GM18868 (cell line): Measurements from ENCODE around the gene ST6GALNAC1.
"Not testable (repeated sequence)": the region's sequence is repeated elsewhere in the genome, so short reads cannot be mapped to it uniquely, and the experiment has no call there.

Experiments
- ATAC-seq: cut with Tn5 transposase; IDR thresholded peaks from one replicate; pipeline ENCODE4 v1.9.1; 2021; ENCODE audit warnings: mild to moderate bottlenecking, moderate library complexity; ENCODE audit not compliant: unreplicated experiment

The ST6GALNAC1 gene

GRCh38 chr17:76644995-76645394 is 1.4 kb upstream of the ST6GALNAC1 start:
- no peak for ATAC-seq

GRCh38 chr17:76642994-76643393 is 563 bp downstream of the ST6GALNAC1 start:
- no peak for ATAC-seq

- no peak for ATAC-seq
Observed at GRCh38 chr17:76642032-76642561, 1.5 kb downstream of the ST6GALNAC1 start.

GRCh38 chr17:76641501-76641900 is 2.1 kb downstream of the ST6GALNAC1 start:
- no peak for ATAC-seq

GRCh38 chr17:76640550-76641380 is 2.8 kb downstream of the ST6GALNAC1 start:
- no peak for ATAC-seq

DNA sequence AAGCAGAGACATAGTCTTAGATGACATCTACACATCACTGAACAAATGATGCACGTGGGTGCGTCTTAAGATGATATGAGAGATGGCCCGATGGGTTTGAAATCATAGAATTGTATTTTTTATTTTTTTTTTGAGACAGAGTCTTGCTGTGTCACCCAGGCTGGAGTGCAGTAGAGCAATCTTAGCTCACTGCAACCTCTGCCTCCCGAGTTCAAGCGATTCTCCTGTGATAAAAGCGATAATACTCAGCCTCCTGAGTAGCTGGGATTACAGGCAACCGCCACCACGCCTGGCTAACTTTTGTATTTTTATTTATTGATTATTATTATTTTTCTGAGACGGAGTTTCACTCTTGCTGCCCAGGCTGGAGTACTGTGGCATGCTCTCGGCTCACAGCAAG is 5.3 kb downstream of the ST6GALNAC1 start:
- ATAC-seq = no peak

DNA sequence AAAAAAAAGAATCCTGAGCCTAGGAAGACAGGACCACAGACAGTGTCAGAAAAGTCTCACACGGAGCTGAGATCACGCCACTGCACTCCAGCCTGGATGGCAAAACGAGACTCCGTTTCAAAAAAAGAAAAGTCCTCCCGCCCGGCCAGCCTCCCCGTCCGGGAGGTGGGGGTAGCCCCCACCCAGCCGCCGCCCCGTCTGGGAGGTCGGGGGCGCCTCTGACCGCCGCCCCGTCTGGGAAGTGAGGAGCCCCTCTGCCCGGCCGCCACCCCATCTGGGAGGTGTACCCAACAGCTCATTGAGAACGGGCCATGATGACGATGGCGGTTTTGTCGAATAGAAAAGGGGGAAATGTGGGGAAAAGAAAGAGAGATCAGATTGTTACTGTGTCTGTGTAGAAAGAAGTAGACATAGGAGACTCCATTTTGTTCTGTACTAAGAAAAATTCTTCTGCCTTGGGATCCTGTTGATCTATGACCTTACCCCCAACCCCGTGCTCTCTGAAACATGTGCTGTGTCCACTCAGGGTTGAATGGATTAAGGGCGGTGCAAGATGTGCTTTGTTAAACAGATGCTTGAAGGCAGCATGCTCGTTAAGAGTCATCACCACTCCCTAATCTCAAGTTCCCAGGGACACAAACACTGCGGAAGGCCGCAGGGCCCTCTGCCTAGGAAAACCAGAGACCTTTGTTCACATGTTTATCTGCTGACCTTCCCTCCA is 6.9 kb downstream of the ST6GALNAC1 start:
- ATAC-seq = not testable (repeated sequence)

DNA sequence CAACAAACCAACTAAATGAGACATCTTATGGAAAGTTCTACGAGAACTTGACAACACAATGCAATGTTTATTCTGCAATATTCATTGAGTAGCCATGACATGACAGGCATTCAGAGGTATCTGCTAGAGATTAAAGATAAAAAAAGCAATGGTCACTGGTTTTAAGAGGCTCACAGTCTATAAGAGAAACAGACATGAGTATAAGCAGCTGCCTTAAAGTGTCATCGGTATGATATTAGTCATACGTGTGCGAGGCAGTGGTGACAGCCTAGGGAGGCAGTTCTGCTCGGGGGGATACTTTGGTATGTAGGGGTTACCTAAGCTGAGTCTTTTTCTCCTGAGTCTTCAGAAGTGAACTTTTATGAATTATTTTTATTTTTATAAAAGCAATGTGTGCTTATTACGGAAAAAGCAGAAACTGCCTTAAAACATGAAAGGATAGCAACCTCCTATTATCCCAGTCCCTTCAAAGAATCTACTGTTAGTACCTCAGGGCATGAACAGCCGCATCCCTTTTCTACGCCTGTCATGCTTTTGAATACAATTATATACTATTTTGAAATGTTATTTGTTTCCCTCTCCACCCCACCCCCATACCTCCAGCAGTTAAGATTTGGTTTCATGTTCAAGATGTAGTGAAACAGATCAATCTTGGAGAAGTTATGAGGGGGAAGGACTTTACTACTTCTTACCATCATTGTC is 7.7 kb downstream of the ST6GALNAC1 start:
- no peak for ATAC-seq

DNA sequence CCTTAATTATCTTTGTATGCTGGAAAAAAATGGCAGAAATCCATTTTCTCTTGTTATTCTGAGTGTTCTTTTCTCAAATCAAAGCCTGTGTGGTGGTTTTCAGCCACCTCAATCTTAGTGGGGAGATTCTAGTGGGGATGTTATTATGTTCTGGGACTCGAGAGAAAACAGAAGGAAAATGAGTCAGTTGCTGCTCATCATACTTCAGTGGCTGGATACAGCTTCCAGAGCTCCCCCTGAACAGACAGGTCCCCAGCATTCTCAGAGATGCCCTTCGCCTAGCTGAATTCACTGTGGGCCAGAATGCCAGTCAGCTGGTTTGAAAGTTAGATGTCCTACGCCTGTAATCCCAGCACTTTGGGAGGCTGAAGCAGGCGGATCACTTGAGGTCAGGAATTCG is 8.5 kb downstream of the ST6GALNAC1 start:
- ATAC-seq = no peak

GRCh38 chr17:76633628-76634328 is 9.8 kb downstream of the ST6GALNAC1 start:
- no peak for ATAC-seq

DNA sequence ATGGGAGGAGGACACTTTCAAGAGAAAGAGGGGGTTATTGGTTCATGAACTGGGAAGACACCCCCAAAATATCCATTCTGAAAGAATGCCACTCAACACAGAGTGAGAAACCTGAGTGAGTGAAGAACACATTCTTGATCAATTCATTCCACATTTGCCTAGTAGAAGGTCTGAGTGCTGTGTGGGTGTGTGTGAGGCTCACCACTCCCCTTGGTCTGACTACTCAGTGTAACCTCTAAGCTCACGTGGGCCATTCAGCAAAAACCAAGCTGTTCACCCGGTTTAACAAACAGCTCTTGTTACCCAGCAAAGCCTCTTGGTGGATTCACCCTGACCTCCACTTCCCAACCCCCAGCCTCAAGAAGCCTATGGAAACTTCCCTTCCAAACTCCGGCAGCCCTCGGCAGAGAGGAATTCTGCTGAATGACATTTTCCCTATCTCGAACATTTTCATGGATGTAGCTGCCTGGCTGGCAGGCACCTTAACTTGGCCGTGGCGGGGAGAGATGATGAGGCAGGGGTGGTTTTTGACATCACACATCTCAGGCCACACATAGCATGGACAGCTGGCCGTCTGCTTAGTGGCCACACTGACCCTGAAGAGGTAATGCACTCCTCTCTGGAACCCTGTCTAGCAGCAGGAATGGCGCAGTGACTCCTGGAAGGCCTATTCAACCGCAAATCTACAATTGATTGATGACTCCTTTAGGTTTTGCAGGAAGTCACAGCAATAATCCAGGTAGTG is 11.6 kb downstream of the ST6GALNAC1 start:
- ATAC-seq = no peak

GRCh38 chr17:76630151-76630550 is 13.4 kb downstream of the ST6GALNAC1 start:
- ATAC-seq = no peak

- ATAC-seq = no peak
Observed at GRCh38 chr17:76627510-76627909, 16.0 kb downstream of the ST6GALNAC1 start.

GRCh38 chr17:76626442-76626841 is 17.1 kb downstream of the ST6GALNAC1 start:
- ATAC-seq = no peak

DNA sequence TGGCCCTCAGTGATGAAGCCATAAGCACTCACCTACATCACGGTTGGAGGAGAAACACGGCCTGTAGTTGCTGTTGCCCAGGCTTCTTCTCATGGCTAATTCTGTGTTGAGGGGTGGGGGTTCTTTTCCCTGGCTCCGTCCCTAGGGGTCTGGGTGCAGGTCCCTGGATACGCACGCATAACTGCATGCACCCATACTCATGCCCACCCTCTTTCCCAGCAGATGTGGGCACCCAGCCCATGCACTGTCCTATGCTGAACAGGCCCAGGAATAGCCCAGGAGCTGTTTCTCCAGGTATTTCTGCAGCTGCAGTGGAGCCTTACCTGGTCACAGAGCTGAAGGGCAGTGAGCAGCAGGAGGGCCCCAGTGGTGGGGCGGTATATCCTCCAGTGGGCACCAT is 18.1 kb downstream of the ST6GALNAC1 start:
- no peak for ATAC-seq

- no peak for ATAC-seq
Observed at GRCh38 chr17:76623271-76624146, 20.0 kb downstream of the ST6GALNAC1 start.

GRCh38 chr17:76617838-76618237 is 25.7 kb downstream of the ST6GALNAC1 start:
- ATAC-seq = no peak

GRCh38 chr17:76614912-76615617 is 28.5 kb downstream of the ST6GALNAC1 start:
- no peak for ATAC-seq
